CD14-positive monocyte (primary cell): ENCODE data around the gene PKNOX2. TPM values are rescaled to one million over a fixed set of nuclear protein-coding genes. Genes with fewer than 3 reads are reported as not detected.

ENCODE experiments used
- DNase-seq, 3 donors: peaks; one replicate each; pipeline ENCODE4 v3.0.0-alpha.2; 2011 to 2022
- H2AFZ ChIP-seq: 2 replicates; pipeline ENCODE4 v1.6.0; 2012; ENCODE audit warnings: mild to moderate bottlenecking, low read depth, low read length, inconsistent platforms; ENCODE audit not compliant: insufficient read depth, poor library complexity, severe bottlenecking
- H3K27ac ChIP-seq, 2 donors: 1 replicate in 1 of 2; 2 replicates in 1 of 2; pipeline ENCODE4 v1.5.1; 2012 to 2013; ENCODE audit warnings: low read length in 2 of 2, control low read depth in 1 of 2, inconsistent platforms in 1 of 2, low read depth in 1 of 2, mild to moderate bottlenecking in 1 of 2
- H3K27me3 ChIP-seq, 2 donors: one replicate each; pipeline versions ENCODE4 v1.6.0 to v1.6.1; 2011 to 2013; ENCODE audit warnings: low read length in 2 of 2; ENCODE audit not compliant: control insufficient read depth in 2 of 2, insufficient read depth in 2 of 2
- H3K36me3 ChIP-seq, 2 donors: replicated peaks in 1 of 2; 1 replicate in 1 of 2; 2 replicates in 1 of 2; pipeline versions ENCODE4 v1.5.1 to v1.6.1; 2012 to 2013; ENCODE audit warnings: low read length in 2 of 2, control low read depth in 1 of 2, inconsistent platforms in 1 of 2, mild to moderate bottlenecking in 1 of 2; ENCODE audit not compliant: insufficient read depth in 2 of 2, control insufficient read depth in 1 of 2
- H3K4me1 ChIP-seq, 2 donors: 1 replicate in 1 of 2; 2 replicates in 1 of 2; pipeline versions ENCODE4 v1.5.1 to v1.6.1; 2012 to 2013; ENCODE audit warnings: low read length in 2 of 2, control low read depth in 1 of 2, inconsistent platforms in 1 of 2, mild to moderate bottlenecking in 1 of 2, moderate library complexity in 1 of 2; ENCODE audit not compliant: insufficient read depth in 2 of 2, control insufficient read depth in 1 of 2
- H3K4me2 ChIP-seq: replicated peaks from 2 replicates; pipeline ENCODE3; 2012; ENCODE audit warnings: low read length, moderate library complexity, mild to moderate bottlenecking; ENCODE audit not compliant: poor library complexity, severe bottlenecking; ENCODE audit errors: extremely low read depth
- H3K4me3 ChIP-seq, 3 experiments: fragments of 200-600 bp in 1 of 3; sonication (generic) in 1 of 3; replicated peaks in 1 of 3; 1 replicate in 2 of 3; 2 replicates in 1 of 3; pipeline ENCODE4 v1.5.1; 2011 to 2013; ENCODE audit warnings: low read length in 3 of 3, mild to moderate bottlenecking in 3 of 3, control low read depth in 2 of 3, low read depth in 2 of 3, inconsistent platforms in 1 of 3, moderate library complexity in 1 of 3
- H3K79me2 ChIP-seq: 2 replicates; pipeline ENCODE4 v1.6.0; 2012; ENCODE audit warnings: mild to moderate bottlenecking, control low read depth, inconsistent platforms, low read length, moderate library complexity; ENCODE audit not compliant: insufficient read depth
- H3K9ac ChIP-seq: 2 replicates; pipeline ENCODE4 v1.6.0; 2017; ENCODE audit warnings: low read length, mild to moderate bottlenecking; ENCODE audit not compliant: insufficient read depth, poor library complexity, severe bottlenecking
- H3K9me3 ChIP-seq, 2 donors: replicated peaks in 1 of 2; 1 replicate in 1 of 2; 2 replicates in 1 of 2; pipeline versions ENCODE4 v1.5.1 to v1.6.1; 2012 to 2013; ENCODE audit warnings: low read length in 2 of 2, control low read depth in 1 of 2; ENCODE audit not compliant: control insufficient read depth in 1 of 2, insufficient read depth in 1 of 2
- H4K20me1 ChIP-seq: 2 replicates; pipeline ENCODE4 v1.6.0; 2012; ENCODE audit warnings: mild to moderate bottlenecking, low read length, control low read depth, moderate library complexity; ENCODE audit not compliant: insufficient read depth
- H3K27ac Mint-ChIP-seq, 7 donors: one replicate each; pipeline ENCODE4 v1.8.0; 2020; ENCODE audit warnings: mild to moderate bottlenecking in 7 of 7, mixed read lengths in 7 of 7, moderate library complexity in 6 of 7, inconsistent platforms in 2 of 7
- H3K27me3 Mint-ChIP-seq, 3 donors: one replicate each; pipeline ENCODE4 v1.8.0; 2021 to 2022; ENCODE audit warnings: low read depth in 3 of 3, mild to moderate bottlenecking in 3 of 3, mixed read lengths in 3 of 3, moderate library complexity in 3 of 3, inconsistent platforms in 1 of 3
- H3K36me3 Mint-ChIP-seq, 2 donors: one replicate each; pipeline ENCODE4 v1.8.0; 2020; ENCODE audit warnings: mixed read lengths in 2 of 2, inconsistent platforms in 1 of 2, mild to moderate bottlenecking in 1 of 2
- H3K4me1 Mint-ChIP-seq: one replicate; pipeline ENCODE4 v1.8.0; 2020; ENCODE audit warnings: mild to moderate bottlenecking, mixed read lengths
- H3K4me3 Mint-ChIP-seq, 2 donors: one replicate each; pipeline ENCODE4 v1.8.0; 2020; ENCODE audit warnings: mild to moderate bottlenecking in 2 of 2, mixed read lengths in 2 of 2, moderate library complexity in 1 of 2
- H3K9me3 Mint-ChIP-seq, 7 donors: one replicate each; pipeline ENCODE4 v1.8.0; 2020 to 2022; ENCODE audit warnings: mixed read lengths in 7 of 7, mild to moderate bottlenecking in 6 of 7, moderate library complexity in 6 of 7, inconsistent platforms in 2 of 7
- WGBS: methylation state at CpG from one replicate; pipeline ENCODE4 v1.1.5; 2013; ENCODE audit warnings: missing lambda C conversion rate; ENCODE audit not compliant: insufficient coverage; 5-methylcytosine and 5-hydroxymethylcytosine counted together
- intact Hi-C, 2 donors: fragments of 100-400 bp; cut with micrococcal nuclease; formaldehyde crosslinking; loops; one replicate each; pipeline versions ENCODE4 v1.15.0 to v1.15.1; 2023
- polyA plus RNA-seq, 3 donors: library from polyadenylated mRNA; depleted of rRNA in 1 of 3; unstranded in 2 of 3; stranded (reverse) in 1 of 3; fragments of 300-500 nt in 2 of 3; fragments of >200 nt in 1 of 3; fragmentation: Illumina TruSeq in 2 of 3; gene quantifications; 1 replicate in 2 of 3; 2 replicates in 1 of 3; pipeline ENCODE4 v1.2.3, GENCODE V29; 2012 to 2021
- TF ChIP-seq, protein P1 (sequence below): fragments of 200-600 bp; IDR thresholded peaks from one replicate; pipeline ENCODE4 v1.8.0; 2022; ENCODE audit warnings: antibody characterized with exemption, mild to moderate bottlenecking

Gene PKNOX2
- polyA plus RNA-seq, 3 donors, result not detected

DNA sequence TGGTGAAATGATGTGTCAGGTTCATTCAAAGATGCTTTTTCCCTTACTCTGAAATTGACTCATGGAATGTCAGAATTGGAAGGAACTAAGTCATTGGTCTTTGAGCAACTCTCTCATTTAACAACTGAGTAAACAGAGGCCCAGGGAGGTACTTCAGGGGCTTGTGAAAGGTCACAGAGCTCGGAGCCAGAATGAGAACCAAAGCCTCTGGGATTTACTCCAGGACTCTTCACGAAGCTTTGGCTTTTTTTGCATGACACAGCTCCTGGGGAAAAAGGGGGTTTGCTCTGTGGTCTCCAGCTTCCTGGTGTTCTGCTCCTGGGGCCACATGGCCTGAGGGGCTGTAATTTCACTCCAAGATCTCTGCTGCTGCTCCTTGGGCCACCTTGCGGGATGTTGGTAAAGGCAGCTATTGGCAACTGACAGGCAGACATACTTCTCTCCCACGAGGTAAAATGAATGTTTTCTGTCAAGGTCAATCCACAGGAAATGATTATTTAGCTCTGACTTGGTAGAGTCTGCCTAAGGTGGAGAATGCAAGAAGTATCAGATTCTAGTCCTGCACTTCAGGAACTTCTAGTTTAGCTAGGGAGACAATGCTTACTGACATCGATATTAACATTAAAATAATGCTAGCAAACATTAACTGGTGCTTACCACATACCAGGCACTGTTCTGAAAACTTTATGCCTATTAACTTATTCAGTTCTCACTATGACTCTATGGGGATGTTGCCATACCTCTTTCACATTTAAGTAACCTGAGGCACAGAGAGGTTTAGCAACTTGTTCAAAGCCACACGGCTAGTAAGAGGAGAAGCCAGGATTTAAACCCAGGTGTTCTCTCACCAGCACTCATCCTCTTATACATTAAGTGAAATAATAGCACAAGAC is 16.1 kb downstream of the PKNOX2 start:
- Histone ChIP-seq H3K79me2 (no peaks in the 10 kb centered on the region), H3K4me2 (no peak overlapping the region), H3K9me3 (no peaks in the 10 kb centered on the region), H3K4me3 (no peak overlapping the region), H4K20me1 (no peaks in the 10 kb centered on the region), H3K27ac (no peak overlapping the region), H2AFZ (no peak overlapping the region), H3K36me3 (no peaks in the 10 kb centered on the region), H3K9ac (no peak overlapping the region), H3K4me1 (no peaks in the 10 kb centered on the region), H3K27me3 (peaks cover 8 to 11% of the 10 kb centered on the region in 2 donors)
- Mint-ChIP-seq H3K9me3 (peaks cover 0 to 2% (median 0%) of the 10 kb centered on the region in 7 donors), H3K27ac (no peak overlapping the region), H3K4me1 (no peaks in the 10 kb centered on the region), H3K36me3 (no peaks in the 10 kb centered on the region), H3K4me3 (no peak overlapping the region), H3K27me3 (peaks cover 14 to 37% (median 17%) of the 10 kb centered on the region in 3 donors)
- WGBS, result 62% methylated on average over 3 of the region's 6 CpGs
- DNase-seq, result no peak
- intact Hi-C loops, result no loop called here
- TF ChIP-seq, protein P1, sequence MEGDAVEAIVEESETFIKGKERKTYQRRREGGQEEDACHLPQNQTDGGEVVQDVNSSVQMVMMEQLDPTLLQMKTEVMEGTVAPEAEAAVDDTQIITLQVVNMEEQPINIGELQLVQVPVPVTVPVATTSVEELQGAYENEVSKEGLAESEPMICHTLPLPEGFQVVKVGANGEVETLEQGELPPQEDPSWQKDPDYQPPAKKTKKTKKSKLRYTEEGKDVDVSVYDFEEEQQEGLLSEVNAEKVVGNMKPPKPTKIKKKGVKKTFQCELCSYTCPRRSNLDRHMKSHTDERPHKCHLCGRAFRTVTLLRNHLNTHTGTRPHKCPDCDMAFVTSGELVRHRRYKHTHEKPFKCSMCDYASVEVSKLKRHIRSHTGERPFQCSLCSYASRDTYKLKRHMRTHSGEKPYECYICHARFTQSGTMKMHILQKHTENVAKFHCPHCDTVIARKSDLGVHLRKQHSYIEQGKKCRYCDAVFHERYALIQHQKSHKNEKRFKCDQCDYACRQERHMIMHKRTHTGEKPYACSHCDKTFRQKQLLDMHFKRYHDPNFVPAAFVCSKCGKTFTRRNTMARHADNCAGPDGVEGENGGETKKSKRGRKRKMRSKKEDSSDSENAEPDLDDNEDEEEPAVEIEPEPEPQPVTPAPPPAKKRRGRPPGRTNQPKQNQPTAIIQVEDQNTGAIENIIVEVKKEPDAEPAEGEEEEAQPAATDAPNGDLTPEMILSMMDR, result no peak

DNA sequence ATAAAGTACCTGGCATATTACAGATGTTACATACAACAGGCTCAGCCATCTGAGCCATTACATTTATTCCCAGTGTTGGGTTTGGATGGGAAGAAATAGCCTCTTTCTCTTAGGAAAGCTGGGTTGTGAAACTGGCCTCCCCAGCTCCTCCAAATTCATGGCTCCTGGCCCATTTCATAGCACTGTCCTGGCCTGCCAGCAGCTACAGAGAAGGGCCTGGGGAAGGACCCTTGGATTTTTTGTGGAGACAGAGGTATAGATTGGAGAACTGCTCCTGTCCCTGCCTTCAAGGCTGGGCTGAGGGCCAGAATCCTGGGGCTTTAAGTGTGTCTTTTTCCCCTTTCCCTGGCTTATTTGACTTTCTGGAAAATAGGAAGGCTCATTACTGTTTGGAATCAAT is 18.0 kb downstream of the PKNOX2 start:
- H3K4me2 ChIP-seq, result no peak overlapping the region
- Mint-ChIP-seq H3K27me3 (peaks cover 10 to 25% (median 11%) of the 10 kb centered on the region in 3 donors), H3K4me1 (no peaks in the 10 kb centered on the region)

More for the DNA sequence above, 18.0 kb downstream of the PKNOX2 start:
- H3K27ac Mint-ChIP-seq, result no peak overlapping the region
- no peaks in the 10 kb centered on the region for H3K9me3 ChIP-seq
- H2AFZ ChIP-seq, result no peak overlapping the region
- no peaks in the 10 kb centered on the region for H3K36me3 ChIP-seq
- TF ChIP-seq, protein P1, result no peak
- no peak overlapping the region for H3K4me3 Mint-ChIP-seq
- H3K4me3 ChIP-seq, result no peak overlapping the region
- H4K20me1 ChIP-seq, result no peaks in the 10 kb centered on the region
- H3K9ac ChIP-seq, result no peak overlapping the region
- H3K4me1 ChIP-seq, result no peaks in the 10 kb centered on the region
- H3K27ac ChIP-seq, result no peak overlapping the region
- no peaks in the 10 kb centered on the region for H3K36me3 Mint-ChIP-seq
- DNase-seq, result no peak
- H3K27me3 ChIP-seq, result peaks cover 0 to 5% of the 10 kb centered on the region in 2 donors
- peaks cover 0 to 9% (median 4%) of the 10 kb centered on the region in 7 donors for H3K9me3 Mint-ChIP-seq
- intact Hi-C loops, result no loop called here
- no peaks in the 10 kb centered on the region for H3K79me2 ChIP-seq
